PC-3 (cell line): ENCODE measurements around the gene TCF7.

Source experiments
- CTCF ChIP-seq: fragments of 300-600 bp; sonication (generic); conservative IDR thresholded peaks from 2 replicates; pipeline ENCODE4 v1.5.1; 2017; ENCODE audit warnings: antibody characterized with exemption, low read depth, mild to moderate bottlenecking, low read length
- EZH2 ChIP-seq: fragments of 300-600 bp; sonication (generic); IDR thresholded peaks from one replicate; pipeline ENCODE4 v1.6.1; 2017; ENCODE audit warnings: antibody characterized with exemption, mild to moderate bottlenecking, low read length; ENCODE audit not compliant: unreplicated experiment

- no peak for TF ChIP-seq CTCF
- no peak for TF ChIP-seq EZH2
These were observed 61.5 kb downstream of the TCF7 start for GRCh38 chr5:134175921-134176510.
